Astrocyte (in vitro differentiated cells and primary cell): ENCODE results near the gene ZNF586. TPM values are rescaled to one million over a fixed set of nuclear protein-coding genes. Genes with fewer than 3 reads are reported as not detected.

Source experiments
- DNase-seq: peaks from one replicate; pipeline ENCODE4 v3.0.0-alpha.2; 2010; ENCODE audit warnings: low read depth
- FAIRE-seq: peaks from 2 replicates; lab custom pipeline; 2011; peaks lifted over from hg19 to GRCh38; lab: Jason Lieb, UNC
- H2AFZ ChIP-seq: 2 replicates; pipeline ENCODE4 v1.6.0; 2012; ENCODE audit warnings: low read depth, low read length, inconsistent platforms
- H3K27ac ChIP-seq: 2 replicates; pipeline ENCODE4 v1.5.1; 2011; ENCODE audit warnings: low read depth, low read length, inconsistent platforms
- H3K27me3 ChIP-seq: 2 replicates; pipeline ENCODE4 v1.6.0; 2011; ENCODE audit warnings: low read length, inconsistent platforms; ENCODE audit not compliant: insufficient read depth
- H3K36me3 ChIP-seq: 2 replicates; pipeline ENCODE4 v1.5.1; 2011; ENCODE audit warnings: low read length, inconsistent platforms; ENCODE audit not compliant: insufficient read depth
- H3K4me1 ChIP-seq: 2 replicates; pipeline ENCODE4 v1.5.1; 2011; ENCODE audit warnings: low read length, inconsistent platforms; ENCODE audit not compliant: insufficient read depth
- H3K4me2 ChIP-seq: 2 replicates; pipeline ENCODE4 v1.6.0; 2012; ENCODE audit warnings: low read length, inconsistent platforms
- H3K4me3 ChIP-seq: 2 replicates; pipeline ENCODE4 v1.5.1; 2011; ENCODE audit warnings: low read depth, mild to moderate bottlenecking, low read length, inconsistent platforms; ENCODE audit not compliant: insufficient read depth
- H3K79me2 ChIP-seq: 2 replicates; pipeline ENCODE4 v1.6.0; 2012; ENCODE audit warnings: mild to moderate bottlenecking, low read length, inconsistent platforms; ENCODE audit not compliant: insufficient read depth
- H3K9ac ChIP-seq: 2 replicates; pipeline ENCODE4 v1.6.0; 2012; ENCODE audit warnings: mild to moderate bottlenecking, low read length, inconsistent platforms
- H3K9me3 ChIP-seq: 2 replicates; pipeline ENCODE4 v1.5.1; 2012; ENCODE audit warnings: low read depth, mild to moderate bottlenecking, low read length, inconsistent platforms; ENCODE audit not compliant: insufficient read depth
- H4K20me1 ChIP-seq: 2 replicates; pipeline ENCODE4 v1.6.0; 2012; ENCODE audit warnings: low read length, inconsistent platforms; ENCODE audit not compliant: insufficient read depth
- H3K27ac Mint-ChIP-seq: one replicate; pipeline ENCODE4 v1.8.0; 2021; ENCODE audit warnings: mild to moderate bottlenecking, mixed read lengths; ENCODE audit not compliant: unreplicated experiment
- H3K27me3 Mint-ChIP-seq: one replicate; pipeline ENCODE4 v1.8.0; 2021; ENCODE audit warnings: low read depth, mixed read lengths; ENCODE audit not compliant: unreplicated experiment
- H3K36me3 Mint-ChIP-seq: one replicate; pipeline ENCODE4 v1.8.0; 2021; ENCODE audit warnings: low read depth, mixed read lengths; ENCODE audit not compliant: unreplicated experiment
- H3K4me1 Mint-ChIP-seq: one replicate; pipeline ENCODE4 v1.8.0; 2021; ENCODE audit warnings: low read depth, mixed read lengths; ENCODE audit not compliant: unreplicated experiment
- H3K4me3 Mint-ChIP-seq: one replicate; pipeline ENCODE4 v1.8.0; 2021; ENCODE audit warnings: mild to moderate bottlenecking, moderate library complexity, mixed read lengths; ENCODE audit not compliant: unreplicated experiment
- H3K9me3 Mint-ChIP-seq: one replicate; pipeline ENCODE4 v1.8.0; 2021; ENCODE audit warnings: mild to moderate bottlenecking, mixed read lengths; ENCODE audit not compliant: unreplicated experiment
- CTCF ChIP-seq: IDR thresholded peaks from 2 replicates; pipeline ENCODE4 v1.5.1; 2011; ENCODE audit warnings: low read depth, mild to moderate bottlenecking, inconsistent platforms, low read length, moderate library complexity; ENCODE audit not compliant: insufficient read depth
- EZH2 ChIP-seq: IDR thresholded peaks from 2 replicates; pipeline ENCODE4 v1.6.1; 2012; ENCODE audit warnings: mild to moderate bottlenecking, low read length, inconsistent platforms; ENCODE audit not compliant: insufficient read depth
- total RNA-seq: library from RNA; stranded (reverse); gene quantifications from 2 replicates; pipeline ENCODE4 v1.2.1, GENCODE V29; 2021

Gene ZNF586
- total RNA-seq, 1 donor from 2014 or later, result 11.5 TPM

GRCh38 chr19:57773488-57773887 lies 4.0 kb downstream of the ZNF586 start:
- Mint-ChIP-seq H3K36me3 (peaks cover 32% of the 10 kb centered on the region), H3K4me1 (peaks cover 14% of the 10 kb centered on the region), H3K27me3 (no peaks in the 10 kb centered on the region), H3K27ac (peak overlapping the region; percentile 58), H3K4me3 (no peak overlapping the region), H3K9me3 (peaks cover 5% of the 10 kb centered on the region)
- H4K20me1 ChIP-seq, result peaks cover 25% of the 10 kb centered on the region
- H3K27me3 ChIP-seq, result no peaks in the 10 kb centered on the region
- TF ChIP-seq EZH2, result no peak
- peaks cover 77% of the 10 kb centered on the region for H3K79me2 ChIP-seq
- no peak for DNase-seq
- no peaks in the 10 kb centered on the region for H3K4me1 ChIP-seq
- no peak overlapping the region for H3K9ac ChIP-seq
- H2AFZ ChIP-seq, result no peak overlapping the region
- no peak overlapping the region for H3K4me2 ChIP-seq
- FAIRE-seq, result no peak
- H3K4me3 ChIP-seq, result no peak overlapping the region
- no peak overlapping the region for H3K27ac ChIP-seq
- peaks cover 25% of the 10 kb centered on the region for H3K9me3 ChIP-seq
- peaks cover 17% of the 10 kb centered on the region for H3K36me3 ChIP-seq

GRCh38 chr19:57776764-57777296 lies 7.4 kb downstream of the ZNF586 start:
- peaks cover 5% of the 10 kb centered on the region for H3K4me1 Mint-ChIP-seq
- Histone ChIP-seq H3K4me2 (no peak overlapping the region), H3K9me3 (peaks cover 51% of the 10 kb centered on the region), H3K9ac (no peak overlapping the region), H3K27ac (no peak overlapping the region), H3K36me3 (peaks cover 38% of the 10 kb centered on the region), H3K27me3 (no peaks in the 10 kb centered on the region), H3K4me1 (no peaks in the 10 kb centered on the region), H2AFZ (no peak overlapping the region), H3K79me2 (peaks cover 87% of the 10 kb centered on the region), H4K20me1 (peaks cover 13% of the 10 kb centered on the region), H3K4me3 (no peak overlapping the region)
- peaks cover 50% of the 10 kb centered on the region for H3K36me3 Mint-ChIP-seq
- H3K4me3 Mint-ChIP-seq, result peak overlapping the region; percentile 10
- no peak for TF ChIP-seq CTCF
- TF ChIP-seq EZH2, result no peak
- DNase-seq, result no peak
- no peak overlapping the region for H3K27ac Mint-ChIP-seq
- H3K9me3 Mint-ChIP-seq, result peaks cover 13% of the 10 kb centered on the region
- no peaks in the 10 kb centered on the region for H3K27me3 Mint-ChIP-seq
- no peak for FAIRE-seq

GRCh38 chr19:57778336-57778735 lies 8.9 kb downstream of the ZNF586 start:
- FAIRE-seq, result no peak
- no peaks in the 10 kb centered on the region for H3K27me3 ChIP-seq
- Mint-ChIP-seq H3K27ac (no peak overlapping the region), H3K9me3 (peaks cover 13% of the 10 kb centered on the region), H3K4me3 (no peak overlapping the region), H3K27me3 (no peaks in the 10 kb centered on the region), H3K4me1 (peaks cover 4% of the 10 kb centered on the region), H3K36me3 (peaks cover 48% of the 10 kb centered on the region)
- TF ChIP-seq CTCF (no peak), EZH2 (no peak)
- H3K36me3 ChIP-seq, result peaks cover 35% of the 10 kb centered on the region
- no peaks in the 10 kb centered on the region for H3K4me1 ChIP-seq
- H3K4me3 ChIP-seq, result no peak overlapping the region
- peaks cover 49% of the 10 kb centered on the region for H3K9me3 ChIP-seq
- H3K27ac ChIP-seq, result no peak overlapping the region
- no peak overlapping the region for H2AFZ ChIP-seq
- H3K4me2 ChIP-seq, result no peak overlapping the region
- no peak overlapping the region for H3K9ac ChIP-seq
- peaks cover 13% of the 10 kb centered on the region for H4K20me1 ChIP-seq
- DNase-seq, result no peak
- peaks cover 78% of the 10 kb centered on the region for H3K79me2 ChIP-seq
